Measurements from ENCODE around the gene AHCYL2. TPM values are rescaled to one million over a fixed set of nuclear protein-coding genes. Genes with fewer than 3 reads are reported as not detected.
A peak's percentile ranks its signal among the peaks of the same experiment; 100 is the strongest.

AHCYL2 gene
- total and polyA plus RNA-seq, 12 donors: 2.5 to 7.7 (median 5.6) TPM

- Histone ChIP-seq H3K4me3 (no peak overlapping the region), H3K4me1 (no peaks in the 10 kb centered on the region), H3K27ac (no peak overlapping the region), H3K9me3 (no peaks in the 10 kb centered on the region), H3K27me3 (no peaks in the 10 kb centered on the region), H3K36me3 (no peaks in the 10 kb centered on the region)
- ATAC-seq (no peak), DNase-seq (no peak)
- intact Hi-C loops (cut with DNase I): loop anchor here in 5 of 10 donors (10.0 kb wide), 4 partner anchors 273 to 653 kb away; no protein-coding TSS in a partner anchor
- 100% methylated on average over 1 of the region's 1 CpG for WGBS, 2 donors
- TF ChIP-seq CTCF (IDR thresholded peaks at IDR 0.05): no peak
These were observed 136.9 kb downstream of the AHCYL2 start for GRCh38 chr7:129361771-129362170.

GRCh38 chr7:129362496-129362895 lies 137.7 kb downstream of the AHCYL2 start:
- Histone ChIP-seq H3K4me1 (peaks cover 0 to 3% (median 1%) of the 10 kb centered on the region in 9 donors), H3K4me3 (no peak overlapping the region), H3K9me3 (no peaks in the 10 kb centered on the region), H3K27ac (no peak overlapping the region), H3K27me3 (no peaks in the 10 kb centered on the region), H3K36me3 (no peaks in the 10 kb centered on the region)
- ATAC-seq (no peak), DNase-seq (no peak)
- intact Hi-C loops (cut with DNase I): loop anchor here in 5 of 10 donors (10.0 kb wide), 4 partner anchors 272 to 652 kb away; no protein-coding TSS in a partner anchor
- TF ChIP-seq CTCF (IDR thresholded peaks at IDR 0.05): no peak

GRCh38 chr7:129367349-129367699 lies 142.5 kb downstream of the AHCYL2 start:
- no peaks in the 10 kb centered on the region for H3K27me3 ChIP-seq
- no peaks in the 10 kb centered on the region for H3K9me3 ChIP-seq
- no peak overlapping the region for H3K4me3 ChIP-seq
- no peak for TF ChIP-seq CTCF (IDR thresholded peaks at IDR 0.05)
- no peak overlapping the region for H3K27ac ChIP-seq
- 71 to 74% methylated on average over 1 of the region's 1 CpG for WGBS, 2 donors
- intact Hi-C loops (cut with DNase I): loop anchor here (1.0 to 10.0 kb wide), 10 partner anchors 103 to 647 kb away; no protein-coding TSS in a partner anchor
- H3K36me3 ChIP-seq: no peaks in the 10 kb centered on the region
- DNase-seq: no peak
- ATAC-seq: peak in 2 of 8 donors; percentile 16 to 19
- H3K4me1 ChIP-seq: peaks cover 0 to 18% (median 11%) of the 10 kb centered on the region in 9 donors

- H3K4me1 ChIP-seq: peaks cover 0 to 18% (median 11%) of the 10 kb centered on the region in 9 donors
- H3K27ac ChIP-seq: no peak overlapping the region
- 18 to 21% methylated on average over 11 of the region's 11 CpGs for WGBS, 2 donors
- TF ChIP-seq CTCF (IDR thresholded peaks at IDR 0.05): peak; percentile 71 to 96 (median 89)
- H3K9me3 ChIP-seq: no peaks in the 10 kb centered on the region
- ATAC-seq (peak; percentile 79 to 92 (median 87)), DNase-seq (peak; percentile 63)
- H3K27me3 ChIP-seq: no peaks in the 10 kb centered on the region
- no peaks in the 10 kb centered on the region for H3K36me3 ChIP-seq
- peak overlapping the region in 4 of 10 donors; percentile 3 to 29 (median 11) for H3K4me3 ChIP-seq
- intact Hi-C loops (cut with DNase I): loop anchor here (1.0 to 10.0 kb wide), 10 partner anchors 103 to 647 kb away; no protein-coding TSS in a partner anchor
These were observed 143.0 kb downstream of the AHCYL2 start for GRCh38 chr7:129367700-129368388.

Measured in heart right ventricle (tissue), 16 donors.